ENCODE results near the gene GPD1.
"Not testable (repeated sequence)": the region's sequence is repeated elsewhere in the genome, so short reads cannot be mapped to it uniquely, and the experiment has no call there.

The GPD1 gene

GRCh38 chr12:50132505-50133135, 28.8 kb downstream of the GPD1 start:
- peak; percentile 70 for DNase-seq

- no peak for DNase-seq
These were observed 39.2 kb downstream of the GPD1 start for GRCh38 chr12:50142993-50143392.

GRCh38 chr12:50145439-50145838, 41.6 kb downstream of the GPD1 start:
- no peak for DNase-seq

GRCh38 chr12:50147281-50147680, 43.5 kb downstream of the GPD1 start:
- DNase-seq, result no peak

- DNase-seq, result not testable (repeated sequence)
These were observed 44.2 kb downstream of the GPD1 start for GRCh38 chr12:50148011-50148410.

- no peak for DNase-seq
These were observed 45.5 kb downstream of the GPD1 start for GRCh38 chr12:50149311-50149710.

GRCh38 chr12:50151047-50151687, 47.4 kb downstream of the GPD1 start:
- no peak for DNase-seq

GRCh38 chr12:50154947-50155346, 51.1 kb downstream of the GPD1 start:
- DNase-seq, result not testable (repeated sequence)

- no peak for DNase-seq
These were observed 52.8 kb downstream of the GPD1 start for GRCh38 chr12:50156641-50157040.

- no peak for DNase-seq
These were observed 53.5 kb downstream of the GPD1 start for GRCh38 chr12:50157259-50157658.

- DNase-seq, result no peak
These were observed 56.8 kb downstream of the GPD1 start for GRCh38 chr12:50160643-50161042.

Measured in hematopoietic multipotent progenitor cell treated with erythropoietin and hydrocortisone succinate and interleukin-3 and kit ligand, for 8 days (in vitro differentiated cells).